Ishikawa (cell line): ENCODE measurements around the gene OR4C45.

Experiments used
- NFIC ChIP-seq: IDR thresholded peaks from 2 replicates; pipeline ENCODE4 v1.6.1; 2012
- RAD21 ChIP-seq: IDR thresholded peaks from 2 replicates; pipeline ENCODE4 v1.6.1; 2012; ENCODE audit warnings: low read depth
- TAF1 ChIP-seq: IDR thresholded peaks from 2 replicates; pipeline ENCODE4 v1.6.1; 2012; ENCODE audit warnings: low read depth, mild to moderate bottlenecking
- YY1 ChIP-seq: IDR thresholded peaks from 2 replicates; pipeline ENCODE4 v1.6.1; 2012; ENCODE audit warnings: low read depth
- TF ChIP-seq, protein P1 (sequence below): IDR thresholded peaks from 2 replicates; pipeline ENCODE4 v1.6.1; 2012; ENCODE audit warnings: low read depth, mild to moderate bottlenecking
- TF ChIP-seq, protein P2 (sequence below): IDR thresholded peaks from 2 replicates; pipeline ENCODE4 v1.6.1; 2012

DNA sequence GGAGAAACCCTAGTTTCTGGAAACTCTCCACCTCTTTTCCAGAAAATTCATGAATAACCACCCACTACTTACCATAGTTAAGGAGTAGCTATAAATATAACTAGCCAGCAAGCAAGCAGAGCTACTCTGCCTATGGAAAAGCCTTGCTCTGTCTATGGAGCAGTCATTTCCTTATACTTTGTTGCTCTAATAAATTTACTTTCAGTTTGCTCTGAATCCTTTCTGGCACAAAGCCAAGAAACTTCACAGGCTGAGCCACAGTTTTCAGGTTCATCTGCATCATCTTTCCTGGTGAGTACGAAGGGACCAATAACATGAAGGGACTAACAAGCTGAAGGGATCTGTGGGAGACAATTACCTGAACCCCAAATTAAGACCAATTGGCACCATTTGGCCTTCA lies 4.6 kb downstream of the OR4C45 start:
- TF ChIP-seq, protein P1, sequence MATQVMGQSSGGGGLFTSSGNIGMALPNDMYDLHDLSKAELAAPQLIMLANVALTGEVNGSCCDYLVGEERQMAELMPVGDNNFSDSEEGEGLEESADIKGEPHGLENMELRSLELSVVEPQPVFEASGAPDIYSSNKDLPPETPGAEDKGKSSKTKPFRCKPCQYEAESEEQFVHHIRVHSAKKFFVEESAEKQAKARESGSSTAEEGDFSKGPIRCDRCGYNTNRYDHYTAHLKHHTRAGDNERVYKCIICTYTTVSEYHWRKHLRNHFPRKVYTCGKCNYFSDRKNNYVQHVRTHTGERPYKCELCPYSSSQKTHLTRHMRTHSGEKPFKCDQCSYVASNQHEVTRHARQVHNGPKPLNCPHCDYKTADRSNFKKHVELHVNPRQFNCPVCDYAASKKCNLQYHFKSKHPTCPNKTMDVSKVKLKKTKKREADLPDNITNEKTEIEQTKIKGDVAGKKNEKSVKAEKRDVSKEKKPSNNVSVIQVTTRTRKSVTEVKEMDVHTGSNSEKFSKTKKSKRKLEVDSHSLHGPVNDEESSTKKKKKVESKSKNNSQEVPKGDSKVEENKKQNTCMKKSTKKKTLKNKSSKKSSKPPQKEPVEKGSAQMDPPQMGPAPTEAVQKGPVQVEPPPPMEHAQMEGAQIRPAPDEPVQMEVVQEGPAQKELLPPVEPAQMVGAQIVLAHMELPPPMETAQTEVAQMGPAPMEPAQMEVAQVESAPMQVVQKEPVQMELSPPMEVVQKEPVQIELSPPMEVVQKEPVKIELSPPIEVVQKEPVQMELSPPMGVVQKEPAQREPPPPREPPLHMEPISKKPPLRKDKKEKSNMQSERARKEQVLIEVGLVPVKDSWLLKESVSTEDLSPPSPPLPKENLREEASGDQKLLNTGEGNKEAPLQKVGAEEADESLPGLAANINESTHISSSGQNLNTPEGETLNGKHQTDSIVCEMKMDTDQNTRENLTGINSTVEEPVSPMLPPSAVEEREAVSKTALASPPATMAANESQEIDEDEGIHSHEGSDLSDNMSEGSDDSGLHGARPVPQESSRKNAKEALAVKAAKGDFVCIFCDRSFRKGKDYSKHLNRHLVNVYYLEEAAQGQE = no peak
- TF ChIP-seq TAF1 (no peak), NFIC (no peak), RAD21 (no peak), YY1 (no peak)
- TF ChIP-seq, protein P2, sequence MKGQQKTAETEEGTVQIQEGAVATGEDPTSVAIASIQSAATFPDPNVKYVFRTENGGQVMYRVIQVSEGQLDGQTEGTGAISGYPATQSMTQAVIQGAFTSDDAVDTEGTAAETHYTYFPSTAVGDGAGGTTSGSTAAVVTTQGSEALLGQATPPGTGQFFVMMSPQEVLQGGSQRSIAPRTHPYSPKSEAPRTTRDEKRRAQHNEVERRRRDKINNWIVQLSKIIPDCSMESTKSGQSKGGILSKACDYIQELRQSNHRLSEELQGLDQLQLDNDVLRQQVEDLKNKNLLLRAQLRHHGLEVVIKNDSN = no peak
